Thyroid gland (tissue), 4 donors: ENCODE data around the gene KCP.

ENCODE experiments used
- POLR2A ChIP-seq, 2 donors: fragments of 450-650 bp; IDR thresholded peaks; one replicate each; pipeline ENCODE4 v1.6.1; 2017; ENCODE audit warnings: antibody characterized with exemption in 2 of 2, mild to moderate bottlenecking in 2 of 2, moderate library complexity in 1 of 2
- TF ChIP-seq, protein P1 (sequence below), 6 experiments: fragments of 200-600 bp in 3 of 6; fragments of 450-650 bp in 3 of 6; sonication (generic) in 3 of 6; IDR thresholded peaks; one replicate each; pipeline ENCODE4 v1.5.1; 2016 to 2019; ENCODE audit warnings: antibody characterized with exemption in 6 of 6, mild to moderate bottlenecking in 2 of 6, inconsistent platforms in 1 of 6, moderate library complexity in 1 of 6

GRCh38 chr7:128922496-128923410, 12.2 kb upstream of the KCP start:
- TF ChIP-seq, protein P1, sequence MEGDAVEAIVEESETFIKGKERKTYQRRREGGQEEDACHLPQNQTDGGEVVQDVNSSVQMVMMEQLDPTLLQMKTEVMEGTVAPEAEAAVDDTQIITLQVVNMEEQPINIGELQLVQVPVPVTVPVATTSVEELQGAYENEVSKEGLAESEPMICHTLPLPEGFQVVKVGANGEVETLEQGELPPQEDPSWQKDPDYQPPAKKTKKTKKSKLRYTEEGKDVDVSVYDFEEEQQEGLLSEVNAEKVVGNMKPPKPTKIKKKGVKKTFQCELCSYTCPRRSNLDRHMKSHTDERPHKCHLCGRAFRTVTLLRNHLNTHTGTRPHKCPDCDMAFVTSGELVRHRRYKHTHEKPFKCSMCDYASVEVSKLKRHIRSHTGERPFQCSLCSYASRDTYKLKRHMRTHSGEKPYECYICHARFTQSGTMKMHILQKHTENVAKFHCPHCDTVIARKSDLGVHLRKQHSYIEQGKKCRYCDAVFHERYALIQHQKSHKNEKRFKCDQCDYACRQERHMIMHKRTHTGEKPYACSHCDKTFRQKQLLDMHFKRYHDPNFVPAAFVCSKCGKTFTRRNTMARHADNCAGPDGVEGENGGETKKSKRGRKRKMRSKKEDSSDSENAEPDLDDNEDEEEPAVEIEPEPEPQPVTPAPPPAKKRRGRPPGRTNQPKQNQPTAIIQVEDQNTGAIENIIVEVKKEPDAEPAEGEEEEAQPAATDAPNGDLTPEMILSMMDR (IDR thresholded peaks at IDR 0.05) = no peak
- TF ChIP-seq POLR2A (IDR thresholded peaks at IDR 0.05) = no peak
